ENCODE data around the gene SEC63. TPM values are rescaled to one million over a fixed set of nuclear protein-coding genes. Genes with fewer than 3 reads are reported as not detected.
"Not testable (repeated sequence)": the region's sequence is repeated elsewhere in the genome, so short reads cannot be mapped to it uniquely, and the experiment has no call there.

Gene SEC63
- total RNA-seq, 1 donor from 2014 or later, result 166 TPM

GRCh38 chr6:107936162-107936909 lies 21.7 kb downstream of the SEC63 start:
- no peak for TF ChIP-seq CTCF (IDR thresholded peaks at IDR 0.05)
- Mint-ChIP-seq H3K4me1 (ENCODE audit: low read depth) (peaks cover 39% of the 10 kb centered on the region), H3K27ac (ENCODE audit: unreplicated experiment) (peak overlapping the region; percentile 58), H3K9me3 (ENCODE audit: low read depth) (peaks cover 17% of the 10 kb centered on the region), H3K4me3 (ENCODE audit: unreplicated experiment) (no peak overlapping the region), H3K27me3 (ENCODE audit: low read depth) (no peaks in the 10 kb centered on the region), H3K36me3 (ENCODE audit: low read depth) (peaks cover 10% of the 10 kb centered on the region)
- DNase-seq (ENCODE audit: low spot score), result no peak

- peaks cover 17% of the 10 kb centered on the region for H3K9me3 Mint-ChIP-seq (ENCODE audit: low read depth)
- not testable (repeated sequence) for H3K27ac Mint-ChIP-seq (ENCODE audit: unreplicated experiment); H3K4me3 Mint-ChIP-seq (ENCODE audit: unreplicated experiment); DNase-seq (ENCODE audit: low spot score); H3K27me3 Mint-ChIP-seq (ENCODE audit: low read depth)
- H3K4me1 Mint-ChIP-seq (ENCODE audit: low read depth), result peaks cover 27% of the 10 kb centered on the region
- peaks cover 11% of the 10 kb centered on the region for H3K36me3 Mint-ChIP-seq (ENCODE audit: low read depth)
Observed at GRCh38 chr6:107934229-107934628, 23.8 kb downstream of the SEC63 start.

- no peak overlapping the region for H3K4me3 Mint-ChIP-seq (ENCODE audit: unreplicated experiment)
- H3K36me3 Mint-ChIP-seq (ENCODE audit: low read depth), result peaks cover 11% of the 10 kb centered on the region
- no peak for DNase-seq (ENCODE audit: low spot score)
- no peak overlapping the region for H3K27ac Mint-ChIP-seq (ENCODE audit: unreplicated experiment)
- H3K4me1 Mint-ChIP-seq (ENCODE audit: low read depth), result peaks cover 20% of the 10 kb centered on the region
- no peaks in the 10 kb centered on the region for H3K27me3 Mint-ChIP-seq (ENCODE audit: low read depth)
- TF ChIP-seq CTCF (IDR thresholded peaks at IDR 0.05), result no peak
- peaks cover 17% of the 10 kb centered on the region for H3K9me3 Mint-ChIP-seq (ENCODE audit: low read depth)
Observed at GRCh38 chr6:107932580-107932979, 25.4 kb downstream of the SEC63 start.

GRCh38 chr6:107931894-107932293 lies 26.1 kb downstream of the SEC63 start:
- no peak for TF ChIP-seq CTCF (IDR thresholded peaks at IDR 0.05)
- Mint-ChIP-seq H3K9me3 (ENCODE audit: low read depth) (peaks cover 17% of the 10 kb centered on the region), H3K4me1 (ENCODE audit: low read depth) (peaks cover 23% of the 10 kb centered on the region), H3K27ac (ENCODE audit: unreplicated experiment) (no peak overlapping the region), H3K4me3 (ENCODE audit: unreplicated experiment) (no peak overlapping the region), H3K27me3 (ENCODE audit: low read depth) (no peaks in the 10 kb centered on the region), H3K36me3 (ENCODE audit: low read depth) (peaks cover 11% of the 10 kb centered on the region)
- DNase-seq (ENCODE audit: low spot score), result no peak

GRCh38 chr6:107928984-107929383 lies 29.0 kb downstream of the SEC63 start:
- Mint-ChIP-seq H3K36me3 (ENCODE audit: low read depth) (peaks cover 11% of the 10 kb centered on the region), H3K27ac (ENCODE audit: unreplicated experiment) (no peak overlapping the region), H3K27me3 (ENCODE audit: low read depth) (no peaks in the 10 kb centered on the region), H3K4me1 (ENCODE audit: low read depth) (peaks cover 18% of the 10 kb centered on the region), H3K4me3 (ENCODE audit: unreplicated experiment) (no peak overlapping the region), H3K9me3 (ENCODE audit: low read depth) (peaks cover 17% of the 10 kb centered on the region)
- no peak for DNase-seq (ENCODE audit: low spot score)
- TF ChIP-seq CTCF (IDR thresholded peaks at IDR 0.05), result no peak

GRCh38 chr6:107926697-107927544 lies 31.1 kb downstream of the SEC63 start:
- not testable (repeated sequence) for DNase-seq (ENCODE audit: low spot score)

More at GRCh38 chr6:107926697-107927544, 31.1 kb downstream of the SEC63 start:
- not testable (repeated sequence) for H3K27me3 Mint-ChIP-seq (ENCODE audit: low read depth); H3K4me3 Mint-ChIP-seq (ENCODE audit: unreplicated experiment); H3K36me3 Mint-ChIP-seq (ENCODE audit: low read depth); H3K9me3 Mint-ChIP-seq (ENCODE audit: low read depth)
- H3K4me1 Mint-ChIP-seq (ENCODE audit: low read depth), result peaks cover 15% of the 10 kb centered on the region
- H3K27ac Mint-ChIP-seq (ENCODE audit: unreplicated experiment), result peak overlapping the region; percentile 29
